Endothelial cell of umbilical vein (primary cell): ENCODE measurements around the gene ITGA3. TPM values are rescaled to one million over a fixed set of nuclear protein-coding genes. Genes with fewer than 3 reads are reported as not detected.

Experiments used
- BruUV-seq: library from RNA; stranded (reverse); fragments of 400-500 nt; replicated peaks from 2 replicates; lab custom pipeline; 2021; lab: Mats Ljungman, UMichigan
- CTCF ChIA-PET: fragments of 300-600, 350-600 bp; sonication (Branson Sonifier 250); formaldehyde crosslinking; loops from one replicate; lab custom pipeline; 2021; ENCODE audit warnings: antibody characterized with exemption, inconsistent platforms; lab: Charles Lee
- POLR2A ChIA-PET: fragments of 300-600, 350-600 bp; sonication (Branson Sonifier 250); formaldehyde crosslinking; loops from one replicate; lab custom pipeline; 2021; ENCODE audit warnings: antibody characterized with exemption, inconsistent platforms; lab: Charles Lee
- DNase-seq: peaks from one replicate; pipeline ENCODE4 v3.0.0-alpha.2; 2011; ENCODE audit warnings: low read depth, low spot score
- FAIRE-seq: peaks from 2 replicates; lab custom pipeline; 2011; peaks lifted over from hg19 to GRCh38; lab: Jason Lieb, UNC
- H2AFZ ChIP-seq: 2 replicates; pipeline ENCODE4 v1.6.0; 2012; ENCODE audit warnings: low read depth, low read length, control low read depth, inconsistent platforms
- H3K27ac ChIP-seq: 2 replicates; pipeline ENCODE4 v1.5.1; 2011; ENCODE audit warnings: low read depth, mild to moderate bottlenecking, control low read depth, low read length, moderate library complexity; ENCODE audit not compliant: insufficient read depth
- H3K27me3 ChIP-seq, 2 experiments: 2 replicates each; pipeline versions ENCODE4 v1.6.0 to v1.6.1; 2011; ENCODE audit warnings: low read length in 2 of 2, mixed read lengths in 1 of 2; ENCODE audit not compliant: control insufficient read depth in 2 of 2, insufficient read depth in 2 of 2
- H3K36me3 ChIP-seq, 2 experiments: 2 replicates in 1 of 2; 3 replicates in 1 of 2; pipeline ENCODE4 v1.5.1; 2011; ENCODE audit warnings: low read length in 2 of 2, mild to moderate bottlenecking in 1 of 2, moderate library complexity in 1 of 2; ENCODE audit not compliant: control insufficient read depth in 2 of 2, insufficient read depth in 2 of 2; ENCODE audit errors: extremely low read depth in 1 of 2
- H3K4me1 ChIP-seq: 3 replicates; pipeline ENCODE4 v1.5.1; 2011; ENCODE audit warnings: mild to moderate bottlenecking, low read length; ENCODE audit not compliant: control insufficient read depth, insufficient read depth; ENCODE audit errors: extremely low read depth
- H3K4me2 ChIP-seq: 2 replicates; pipeline ENCODE4 v1.6.1; 2011; ENCODE audit warnings: low read length, control low read depth, mixed read lengths; ENCODE audit not compliant: insufficient read depth
- H3K4me3 ChIP-seq, 3 experiments: fragments of 200-600 bp in 1 of 3; sonication (generic), shearing (Covaris generic) in 1 of 3; replicated peaks in 1 of 3; 2 replicates each; pipeline ENCODE4 v1.5.1; 2011 to 2016; ENCODE audit warnings: control low read depth in 3 of 3, low read length in 3 of 3, mild to moderate bottlenecking in 2 of 3, inconsistent platforms in 1 of 3, low read depth in 1 of 3, moderate library complexity in 1 of 3; ENCODE audit not compliant: insufficient read depth in 1 of 3
- H3K79me2 ChIP-seq: 2 replicates; pipeline ENCODE4 v1.6.0; 2012; ENCODE audit warnings: low read length, inconsistent platforms; ENCODE audit not compliant: control insufficient read depth, insufficient read depth
- H3K9ac ChIP-seq: replicated peaks from 2 replicates; pipeline ENCODE3; 2011; ENCODE audit warnings: low read length, control low read depth; ENCODE audit not compliant: insufficient read depth; ENCODE audit errors: extremely low read depth
- H3K9me1 ChIP-seq: replicated peaks from 3 replicates; pipeline ENCODE4 v1.6.0; 2011; ENCODE audit warnings: mild to moderate bottlenecking, low read length; ENCODE audit not compliant: control insufficient read depth, insufficient read depth; ENCODE audit errors: extremely low read depth
- H3K9me3 ChIP-seq: replicated peaks from 2 replicates; pipeline ENCODE4 v1.5.1; 2012; ENCODE audit warnings: low read length, inconsistent platforms; ENCODE audit not compliant: control insufficient read depth, insufficient read depth
- H4K20me1 ChIP-seq: replicated peaks from 2 replicates; pipeline ENCODE3; 2011; ENCODE audit warnings: mild to moderate bottlenecking, low read length; ENCODE audit not compliant: control insufficient read depth, insufficient read depth; ENCODE audit errors: extremely low read depth
- CTCF ChIP-seq, 2 donors: IDR thresholded peaks; 1 replicate in 1 of 2; 2 replicates in 1 of 2; pipeline ENCODE4 v1.5.1; 2011; ENCODE audit warnings: low read length in 2 of 2, mild to moderate bottlenecking in 2 of 2, moderate library complexity in 2 of 2, control low read depth in 1 of 2, inconsistent platforms in 1 of 2, low read depth in 1 of 2; ENCODE audit not compliant: insufficient read depth in 1 of 2; ENCODE audit errors: extremely low read depth in 1 of 2
- FOS ChIP-seq: IDR thresholded peaks from 2 replicates; pipeline ENCODE4 v1.6.1; 2011; ENCODE audit warnings: mild to moderate bottlenecking, low read length, moderate library complexity, borderline replicate concordance; ENCODE audit not compliant: insufficient read depth
- GATA2 ChIP-seq: IDR thresholded peaks from 2 replicates; pipeline ENCODE4 v1.7.0; 2011; ENCODE audit warnings: low read depth, mild to moderate bottlenecking, moderate library complexity, mixed read lengths, low read length; ENCODE audit not compliant: insufficient read length, insufficient read depth
- JUN ChIP-seq: IDR thresholded peaks from 2 replicates; pipeline ENCODE4 v1.6.1; 2011; ENCODE audit warnings: borderline replicate concordance, low read depth; ENCODE audit not compliant: insufficient read length, insufficient read depth
- POLR2A ChIP-seq: IDR thresholded peaks from 2 replicates; pipeline ENCODE4 v1.6.1; 2012; ENCODE audit warnings: low read depth, mild to moderate bottlenecking, control low read depth, low read length
- POLR2AphosphoS5 ChIP-seq: IDR thresholded peaks from 2 replicates; pipeline ENCODE4 v1.6.1; 2012; ENCODE audit warnings: low read depth, mild to moderate bottlenecking, control low read depth, low read length, moderate library complexity; ENCODE audit not compliant: insufficient read depth
- dilution Hi-C: fragments of 300-500 bp; cut with MboI; formaldehyde crosslinking; loops from one replicate; pipeline ENCODE4 v1.15.0; 2019; ENCODE audit warnings: low sequenced_read_pairs; ENCODE audit not compliant: extremely low pct_ligation_motif_present
- intact Hi-C: fragments of 100-400 bp; cut with micrococcal nuclease; formaldehyde crosslinking; loops from one replicate; pipeline ENCODE4 v1.10.0; 2022
- polyA plus RNA-seq, 4 experiments: library from polyadenylated mRNA; depleted of rRNA in 3 of 4; stranded (reverse) in 3 of 4; unstranded in 1 of 4; fragments of >200 nt; gene quantifications; 2 replicates each; pipeline versions ENCODE4 v1.2.1 to v1.2.3, GENCODE V29; 2011 to 2012; ENCODE audit warnings: missing spikeins in 1 of 4
- total RNA-seq: library from RNA; stranded (reverse); gene quantifications from 2 replicates; pipeline ENCODE4 v1.2.3, GENCODE V29; 2021

ITGA3 gene
- total and polyA plus RNA-seq, 2 donors (not counting 3 experiments of a cell fraction or from before 2014, with no cell fraction given), result 92.7 to 112 TPM

- DNase-seq (no peak), FAIRE-seq (no peak)
- intact Hi-C loops, result loop anchor here (2.0 kb wide), 1 partner anchor 52 kb away; no protein-coding TSS in a partner anchor
- no TSS peak for BruUV-seq
- Histone ChIP-seq H3K27me3 (no peaks in the 10 kb centered on the region), H3K4me2 (no peak overlapping the region), H3K4me1 (no peaks in the 10 kb centered on the region), H3K79me2 (no peaks in the 10 kb centered on the region), H2AFZ (no peak overlapping the region), H3K36me3 (peaks cover 6 to 54% of the 10 kb centered on the region in 2 experiments), H3K4me3 (no peak overlapping the region), H3K9me1 (no peaks in the 10 kb centered on the region), H3K9me3 (no peaks in the 10 kb centered on the region), H3K27ac (no peak overlapping the region), H3K9ac (no peak overlapping the region), H4K20me1 (no peaks in the 10 kb centered on the region)
- TF ChIP-seq FOS, result no peak
- TF ChIP-seq GATA2, result no peak
- TF ChIP-seq JUN, result no peak
- TF ChIP-seq CTCF (IDR thresholded peaks at IDR 0.05; ENCODE audit: extremely low read depth in 1 of 2, insufficient read depth in 1 of 2, low read depth in 1 of 2, low read length in 2 of 2), result no peak
- no peak for TF ChIP-seq POLR2AphosphoS5
- TF ChIP-seq POLR2A, result no peak
- ChIA-PET POLR2A (no interaction called here), CTCF (interaction anchor here (1.8 to 7.8 kb wide), 5 partner anchors 14 to 82 kb away, joined by 5 to 84 read pairs (median 12); partner anchors contain the start of gene ITGA3)
- dilution Hi-C loops, result no loop called here
These were observed 22.5 kb downstream of the ITGA3 start for GRCh38 chr17:50078430-50078829.
